Measurements from ENCODE around the gene ERRFI1.

ERRFI1 gene

DNA sequence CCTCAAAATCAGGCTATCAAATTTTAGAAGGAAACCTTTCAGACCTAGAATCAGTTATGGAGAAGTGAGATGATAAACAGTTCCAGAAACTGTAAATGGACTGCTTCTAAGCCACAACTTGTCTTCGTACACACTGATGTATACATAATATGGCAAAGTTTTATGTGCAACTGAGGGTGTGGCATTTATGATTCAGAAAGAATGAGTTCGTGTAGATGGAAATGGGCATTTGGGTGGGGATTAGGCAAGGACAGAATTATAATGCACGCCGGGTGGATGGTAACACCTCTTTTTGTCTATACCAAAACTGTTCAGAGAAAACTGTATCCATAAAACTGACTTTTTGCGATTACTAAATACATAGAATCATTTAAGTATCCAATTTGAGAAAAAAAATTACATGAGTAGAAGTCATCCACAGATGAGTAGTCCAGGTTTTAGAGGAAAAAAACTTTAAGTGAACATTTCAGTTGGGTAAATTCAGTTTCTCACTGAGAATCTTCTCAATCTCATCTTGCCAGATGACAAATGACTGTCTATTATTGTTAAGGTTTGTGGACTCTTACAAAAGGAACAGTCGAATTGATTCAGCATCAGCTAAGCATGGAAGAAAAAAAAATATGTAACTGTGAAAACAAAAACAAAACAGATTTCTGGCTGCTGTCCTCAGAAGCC lies 22.5 kb downstream of the ERRFI1 start:
- TF ChIP-seq, protein P1, sequence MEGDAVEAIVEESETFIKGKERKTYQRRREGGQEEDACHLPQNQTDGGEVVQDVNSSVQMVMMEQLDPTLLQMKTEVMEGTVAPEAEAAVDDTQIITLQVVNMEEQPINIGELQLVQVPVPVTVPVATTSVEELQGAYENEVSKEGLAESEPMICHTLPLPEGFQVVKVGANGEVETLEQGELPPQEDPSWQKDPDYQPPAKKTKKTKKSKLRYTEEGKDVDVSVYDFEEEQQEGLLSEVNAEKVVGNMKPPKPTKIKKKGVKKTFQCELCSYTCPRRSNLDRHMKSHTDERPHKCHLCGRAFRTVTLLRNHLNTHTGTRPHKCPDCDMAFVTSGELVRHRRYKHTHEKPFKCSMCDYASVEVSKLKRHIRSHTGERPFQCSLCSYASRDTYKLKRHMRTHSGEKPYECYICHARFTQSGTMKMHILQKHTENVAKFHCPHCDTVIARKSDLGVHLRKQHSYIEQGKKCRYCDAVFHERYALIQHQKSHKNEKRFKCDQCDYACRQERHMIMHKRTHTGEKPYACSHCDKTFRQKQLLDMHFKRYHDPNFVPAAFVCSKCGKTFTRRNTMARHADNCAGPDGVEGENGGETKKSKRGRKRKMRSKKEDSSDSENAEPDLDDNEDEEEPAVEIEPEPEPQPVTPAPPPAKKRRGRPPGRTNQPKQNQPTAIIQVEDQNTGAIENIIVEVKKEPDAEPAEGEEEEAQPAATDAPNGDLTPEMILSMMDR (IDR thresholded peaks at IDR 0.05; ENCODE audit: low read depth, low read length, missing control alignments), result no peak
- no peak for DNase-seq (ENCODE audit: extremely low read depth, low read depth)
- H3K4me3 ChIP-seq (replicated peaks; ENCODE audit: low read depth, low read length), result no peak overlapping the region

DNA sequence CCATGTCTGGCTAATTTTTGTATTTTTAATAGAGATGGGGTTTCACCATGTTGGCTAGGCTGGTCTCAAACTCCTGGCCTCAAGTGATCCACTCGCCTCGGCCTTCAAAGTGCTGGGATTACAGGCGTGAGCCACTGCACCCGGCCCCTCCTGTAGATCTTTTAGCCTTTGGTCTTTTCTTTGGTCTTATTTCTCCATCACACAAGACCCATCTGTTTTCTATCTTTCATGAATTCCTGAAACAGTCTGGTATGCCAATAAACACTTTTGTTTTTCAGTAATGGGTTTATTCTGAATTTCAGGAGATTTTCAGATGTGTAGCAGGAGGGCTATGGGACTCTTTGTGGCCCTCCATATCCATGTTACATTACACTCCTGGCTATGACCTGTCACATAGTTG lies 23.2 kb downstream of the ERRFI1 start:
- DNase-seq (ENCODE audit: extremely low read depth, low read depth), result no peak
- H3K4me3 ChIP-seq (replicated peaks; ENCODE audit: low read depth, low read length), result no peak overlapping the region
- TF ChIP-seq, protein P1 (IDR thresholded peaks at IDR 0.05; ENCODE audit: low read depth, low read length, missing control alignments), result no peak

DNA sequence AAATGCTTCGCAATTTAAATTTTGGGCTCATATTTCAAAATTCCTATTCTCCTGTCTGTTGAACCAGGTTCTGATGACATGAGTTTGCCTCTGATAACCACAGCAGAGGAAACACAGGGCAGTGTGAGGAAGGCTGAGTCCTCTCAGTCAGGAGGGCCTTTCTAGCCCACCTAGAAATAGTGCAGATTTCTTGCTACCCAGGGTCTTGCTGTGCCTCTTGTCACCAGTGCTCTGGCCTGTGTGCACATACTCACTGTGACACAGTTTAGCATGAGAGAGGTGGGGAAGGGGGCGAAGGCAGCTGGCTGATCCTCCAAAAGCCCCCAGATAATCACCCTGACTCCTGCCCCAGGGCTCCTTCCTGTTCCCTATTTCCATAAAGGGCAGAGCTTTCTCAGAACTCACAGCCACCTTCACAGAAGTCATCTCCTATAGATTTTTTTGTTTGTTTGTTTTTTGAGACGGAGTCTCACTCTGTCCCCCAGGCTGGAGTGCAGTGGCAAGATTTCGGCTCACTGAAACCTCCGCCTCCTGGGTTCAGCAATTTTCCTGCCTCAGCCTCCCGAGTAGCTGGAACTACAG lies 23.7 kb downstream of the ERRFI1 start:
- DNase-seq (ENCODE audit: extremely low read depth, low read depth), result no peak
- TF ChIP-seq, protein P1 (IDR thresholded peaks at IDR 0.05; ENCODE audit: low read depth, low read length, missing control alignments), result no peak
- H3K4me3 ChIP-seq (replicated peaks; ENCODE audit: low read depth, low read length), result no peak overlapping the region

DNA sequence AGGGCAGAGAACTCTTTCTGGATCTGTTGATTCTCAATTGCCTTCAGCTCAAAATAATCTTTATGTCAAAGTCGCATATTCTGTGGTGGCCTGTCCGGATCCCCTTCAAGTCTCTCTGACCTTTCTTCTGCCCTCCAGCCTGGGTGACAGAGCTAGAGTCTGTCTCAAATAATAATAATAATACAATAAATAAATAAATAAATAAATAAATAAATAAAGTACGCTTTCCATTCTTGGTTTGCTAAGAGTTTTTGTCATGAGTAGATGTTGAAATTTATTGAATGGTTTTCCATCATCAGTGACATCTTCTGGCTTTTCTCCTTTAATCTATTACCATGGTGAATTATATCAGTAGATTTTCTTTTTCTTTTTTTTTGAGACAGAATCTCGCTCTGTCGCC lies 30.7 kb downstream of the ERRFI1 start:
- DNase-seq (ENCODE audit: extremely low read depth, low read depth), result no peak
- TF ChIP-seq, protein P1 (IDR thresholded peaks at IDR 0.05; ENCODE audit: low read depth, low read length, missing control alignments), result no peak
- no peak overlapping the region for H3K4me3 ChIP-seq (replicated peaks; ENCODE audit: low read depth, low read length)

DNA sequence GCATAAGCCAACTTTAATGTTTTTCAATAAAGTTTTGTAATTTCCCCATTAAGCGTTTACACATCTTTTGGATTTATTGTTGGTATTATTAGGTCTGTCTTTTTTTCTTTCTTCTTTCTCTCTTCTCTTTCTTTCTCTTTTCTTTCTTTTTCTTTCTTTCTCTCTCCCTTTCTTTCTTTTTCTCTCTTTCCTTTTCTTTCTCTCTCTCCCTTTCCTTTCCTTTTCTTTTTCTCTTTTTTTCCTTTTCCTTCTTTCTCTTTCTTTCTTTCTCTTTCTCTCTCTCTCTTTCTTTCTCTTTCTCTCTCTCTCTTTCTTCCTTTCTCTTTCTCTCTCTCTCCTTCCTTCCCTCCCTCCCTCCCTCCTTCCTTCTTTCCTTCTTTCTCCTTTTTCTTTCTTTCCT lies 31.3 kb downstream of the ERRFI1 start:
- no peak for DNase-seq (ENCODE audit: extremely low read depth, low read depth)
- H3K4me3 ChIP-seq (replicated peaks; ENCODE audit: low read depth, low read length), result no peak overlapping the region
- TF ChIP-seq, protein P1 (IDR thresholded peaks at IDR 0.05; ENCODE audit: low read depth, low read length, missing control alignments), result no peak

DNA sequence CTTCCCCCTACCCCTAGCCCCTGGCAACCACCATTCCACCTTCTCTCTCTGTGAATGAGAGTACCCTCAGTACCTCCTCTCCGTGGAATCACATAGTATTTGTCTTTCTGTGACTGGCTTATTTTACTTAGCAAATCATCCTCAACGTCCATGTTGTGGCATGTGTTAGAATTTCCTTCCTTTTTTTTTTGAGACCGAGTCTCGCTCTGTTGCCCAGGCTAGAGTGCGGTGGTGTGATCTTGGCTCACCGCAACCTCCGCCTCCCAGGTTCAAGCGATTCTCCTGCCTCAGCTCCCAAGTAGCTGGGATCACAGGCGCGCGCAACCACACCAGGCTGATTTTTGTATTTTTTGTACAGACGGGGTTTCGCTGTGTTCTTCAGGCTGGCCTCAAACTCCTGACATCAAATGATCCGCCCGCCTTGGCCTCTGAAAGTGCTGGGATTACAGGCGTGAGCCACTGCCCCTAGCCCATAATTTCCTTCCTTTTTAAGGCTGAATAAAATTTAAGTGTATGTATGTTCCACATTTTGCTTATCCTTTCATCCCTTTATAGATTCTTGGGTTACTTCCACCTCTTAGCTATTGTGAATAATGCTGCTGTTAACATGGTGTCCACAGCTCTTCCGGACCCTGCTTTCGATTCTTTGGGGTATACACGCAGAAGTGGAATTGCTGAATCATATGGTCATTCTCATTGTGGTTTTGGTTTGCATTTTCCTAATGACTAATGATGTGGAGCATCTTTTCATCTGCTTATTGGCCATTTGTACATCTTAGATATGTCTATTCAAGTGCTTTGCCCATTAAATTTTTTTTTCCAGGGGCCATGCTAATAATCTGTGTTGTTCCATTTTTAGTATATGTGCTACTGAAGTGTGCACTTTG lies 32.3 kb downstream of the ERRFI1 start:
- no peak overlapping the region for H3K4me3 ChIP-seq (replicated peaks; ENCODE audit: low read depth, low read length)
- TF ChIP-seq, protein P1 (IDR thresholded peaks at IDR 0.05; ENCODE audit: low read depth, low read length, missing control alignments), result no peak
- DNase-seq (ENCODE audit: extremely low read depth, low read depth), result peak; percentile 48

Measured in HFF-Myc (cell line).